GM12801 (cell line): ENCODE data around the gene BRD4.

Experiments used
- CTCF ChIP-seq: IDR thresholded peaks from one replicate; pipeline ENCODE4 v1.5.1; 2011; ENCODE audit warnings: control low read depth; ENCODE audit not compliant: insufficient read length; ENCODE audit errors: extremely low read depth

Gene BRD4

GRCh38 chr19:15227261-15227660 is 105.1 kb downstream of the BRD4 start:
- no peak for TF ChIP-seq CTCF

- TF ChIP-seq CTCF = no peak
These were observed 106.6 kb downstream of the BRD4 start for GRCh38 chr19:15225760-15226159.

- no peak for TF ChIP-seq CTCF
These were observed 108.5 kb downstream of the BRD4 start for GRCh38 chr19:15223649-15224361.

GRCh38 chr19:15222738-15223648 is 109.3 kb downstream of the BRD4 start:
- no peak for TF ChIP-seq CTCF

GRCh38 chr19:15220833-15221232 is 111.5 kb downstream of the BRD4 start:
- no peak for TF ChIP-seq CTCF

GRCh38 chr19:15218501-15218900 is 113.8 kb downstream of the BRD4 start:
- no peak for TF ChIP-seq CTCF

GRCh38 chr19:15216363-15216762 is 116.0 kb downstream of the BRD4 start:
- no peak for TF ChIP-seq CTCF
